Neural progenitor cell (in vitro differentiated cells): Measurements from ENCODE around the gene NDE1.

Experiments
- EZH2 ChIP-seq: fragments of 200-600 bp; sonication (generic); IDR thresholded peaks from 2 replicates; pipeline ENCODE4 v1.6.1; 2017; ENCODE audit warnings: antibody characterized with exemption, mild to moderate bottlenecking, moderate library complexity
- EZH2phosphoT487 ChIP-seq: fragments of 200-600 bp; sonication (generic); IDR thresholded peaks from 2 replicates; pipeline ENCODE4 v1.6.1; 2017; ENCODE audit warnings: antibody characterized with exemption
- TF ChIP-seq, protein P1 (sequence below): fragments of 200-600 bp; sonication (generic); IDR thresholded peaks from 2 replicates; pipeline ENCODE4 v1.5.1; 2017; ENCODE audit warnings: antibody characterized with exemption, mild to moderate bottlenecking

DNA sequence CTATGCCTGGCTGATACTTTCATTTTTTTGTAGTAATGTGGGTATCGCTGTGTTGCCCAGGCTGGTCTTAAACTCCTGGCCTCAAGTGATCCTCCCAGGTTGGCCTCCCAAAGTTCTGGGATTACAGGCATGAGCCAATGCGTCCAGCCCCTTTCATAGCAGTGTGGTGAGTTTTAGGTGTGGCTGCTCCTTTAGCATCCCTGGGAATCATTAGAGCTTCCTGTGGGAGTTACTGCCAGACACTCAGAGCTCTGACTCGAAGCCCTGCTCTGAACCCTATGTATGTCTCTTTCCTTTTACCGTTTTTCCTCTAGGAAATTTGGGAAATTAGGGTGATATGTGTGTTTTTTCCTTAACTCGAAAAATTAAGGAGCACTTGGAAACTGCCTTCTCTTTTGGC lies 44.5 kb downstream of the NDE1 start:
- TF ChIP-seq, protein P1, sequence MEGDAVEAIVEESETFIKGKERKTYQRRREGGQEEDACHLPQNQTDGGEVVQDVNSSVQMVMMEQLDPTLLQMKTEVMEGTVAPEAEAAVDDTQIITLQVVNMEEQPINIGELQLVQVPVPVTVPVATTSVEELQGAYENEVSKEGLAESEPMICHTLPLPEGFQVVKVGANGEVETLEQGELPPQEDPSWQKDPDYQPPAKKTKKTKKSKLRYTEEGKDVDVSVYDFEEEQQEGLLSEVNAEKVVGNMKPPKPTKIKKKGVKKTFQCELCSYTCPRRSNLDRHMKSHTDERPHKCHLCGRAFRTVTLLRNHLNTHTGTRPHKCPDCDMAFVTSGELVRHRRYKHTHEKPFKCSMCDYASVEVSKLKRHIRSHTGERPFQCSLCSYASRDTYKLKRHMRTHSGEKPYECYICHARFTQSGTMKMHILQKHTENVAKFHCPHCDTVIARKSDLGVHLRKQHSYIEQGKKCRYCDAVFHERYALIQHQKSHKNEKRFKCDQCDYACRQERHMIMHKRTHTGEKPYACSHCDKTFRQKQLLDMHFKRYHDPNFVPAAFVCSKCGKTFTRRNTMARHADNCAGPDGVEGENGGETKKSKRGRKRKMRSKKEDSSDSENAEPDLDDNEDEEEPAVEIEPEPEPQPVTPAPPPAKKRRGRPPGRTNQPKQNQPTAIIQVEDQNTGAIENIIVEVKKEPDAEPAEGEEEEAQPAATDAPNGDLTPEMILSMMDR: no peak
- TF ChIP-seq EZH2phosphoT487 (no peak), EZH2 (no peak)
